HG03108 (cell line): ENCODE results near the gene GPC4.

Source experiments
- ATAC-seq: cut with Tn5 transposase; IDR thresholded peaks from one replicate; pipeline ENCODE4 v1.9.1; 2021; ENCODE audit warnings: moderate library complexity; ENCODE audit not compliant: unreplicated experiment

GPC4 gene

GRCh38 chrX:133415276-133416105, at the start of gene GPC4:
GPC4 (minus strand) TSS chrX:133415489; CDS start chrX:133414965, 524 bp downstream.
- ATAC-seq: no peak

GRCh38 chrX:133461231-133461630, 45.9 kb upstream of the GPC4 start:
- ATAC-seq: no peak

GRCh38 chrX:133454924-133455323, 39.6 kb upstream of the GPC4 start:
- ATAC-seq: no peak

- no peak for ATAC-seq
Measured at GRCh38 chrX:133454491-133454914, 39.2 kb upstream of the GPC4 start.

- no peak for ATAC-seq
Measured at GRCh38 chrX:133448512-133449076, 33.3 kb upstream of the GPC4 start.

GRCh38 chrX:133444952-133445831, 29.9 kb upstream of the GPC4 start:
- ATAC-seq: no peak

GRCh38 chrX:133444196-133444595, 28.9 kb upstream of the GPC4 start:
- no peak for ATAC-seq

- no peak for ATAC-seq
Measured at GRCh38 chrX:133440797-133441163, 25.5 kb upstream of the GPC4 start.

- ATAC-seq: no peak
Measured at GRCh38 chrX:133440081-133440796, 24.9 kb upstream of the GPC4 start.

GRCh38 chrX:133437766-133438165, 22.5 kb upstream of the GPC4 start:
- ATAC-seq: no peak

- ATAC-seq: no peak
Measured at GRCh38 chrX:133437356-133437755, 22.1 kb upstream of the GPC4 start.

GRCh38 chrX:133435544-133436124, 20.3 kb upstream of the GPC4 start:
- ATAC-seq: no peak

GRCh38 chrX:133434197-133434820, 19.0 kb upstream of the GPC4 start:
- ATAC-seq: no peak

- no peak for ATAC-seq
Measured at GRCh38 chrX:133419911-133420310, 4.6 kb upstream of the GPC4 start.

- no peak for ATAC-seq
Measured at GRCh38 chrX:133418588-133418987, 3.3 kb upstream of the GPC4 start.

- ATAC-seq: no peak
Measured at GRCh38 chrX:133417364-133417763, 2.1 kb upstream of the GPC4 start.

- ATAC-seq: no peak
Measured at GRCh38 chrX:133414406-133415275, 648 bp downstream of the GPC4 start.

GRCh38 chrX:133413218-133413925, 1.9 kb downstream of the GPC4 start:
- no peak for ATAC-seq

GRCh38 chrX:133412665-133413064, 2.6 kb downstream of the GPC4 start:
- ATAC-seq: no peak
